NCI-H1694 treated with DMSO at 0.1 percent for 48 hours (cell line): ENCODE results near the gene ANKDD1A.

Experiments used
- DNase-seq: peaks from one replicate; lab custom pipeline; 2025; lab: John Stamatoyannopoulos, UW

The ANKDD1A gene

DNA sequence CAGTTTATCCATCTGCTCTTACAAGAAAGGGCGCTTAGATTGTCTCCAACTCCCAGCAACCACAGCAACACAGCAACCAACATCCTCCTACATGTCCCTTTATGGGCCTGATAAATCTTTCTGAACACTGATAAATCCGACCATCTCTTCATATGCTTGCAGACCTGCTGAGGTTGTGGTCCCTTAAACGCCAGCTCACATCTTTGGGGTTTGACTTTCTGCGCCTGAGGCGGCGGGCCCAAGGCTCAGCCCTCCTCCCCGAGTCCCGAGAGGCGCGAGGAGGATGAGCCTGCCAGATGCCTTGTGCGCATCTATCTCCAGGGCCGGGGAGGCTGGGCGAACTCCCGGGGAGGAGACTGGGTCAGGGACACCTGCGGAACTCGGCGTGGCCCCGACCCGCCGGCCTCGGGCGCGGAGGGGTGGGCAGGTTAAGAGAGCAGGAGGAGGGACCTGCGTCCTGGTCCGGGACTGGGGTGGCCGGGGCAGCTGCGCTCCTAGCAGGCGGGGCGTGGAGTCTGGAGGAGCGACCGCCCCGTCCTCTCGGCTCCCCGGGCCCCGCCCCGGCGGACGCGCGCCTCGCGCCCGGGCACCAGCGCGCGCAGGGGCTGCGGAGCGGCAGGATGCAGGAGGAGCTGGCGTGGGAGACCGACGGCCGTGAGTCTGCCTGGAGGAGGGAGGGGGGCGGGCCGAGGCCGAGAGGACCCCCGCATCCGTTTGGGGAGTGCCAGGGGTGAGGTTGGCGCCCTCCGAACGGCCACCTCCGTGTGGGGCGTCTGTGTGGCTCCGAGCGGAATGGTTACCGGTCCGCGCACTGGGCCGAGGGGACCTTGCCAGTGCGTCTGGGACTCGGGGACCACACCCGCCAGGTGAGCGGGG is at the start of gene ANKDD1A:
TSS of gene ANKDD1A (plus strand) at position 592 of the 876 bp plus-strand sequence. CDS start at position 621, 29 bp downstream.
- peak; percentile 44 for DNase-seq

DNA sequence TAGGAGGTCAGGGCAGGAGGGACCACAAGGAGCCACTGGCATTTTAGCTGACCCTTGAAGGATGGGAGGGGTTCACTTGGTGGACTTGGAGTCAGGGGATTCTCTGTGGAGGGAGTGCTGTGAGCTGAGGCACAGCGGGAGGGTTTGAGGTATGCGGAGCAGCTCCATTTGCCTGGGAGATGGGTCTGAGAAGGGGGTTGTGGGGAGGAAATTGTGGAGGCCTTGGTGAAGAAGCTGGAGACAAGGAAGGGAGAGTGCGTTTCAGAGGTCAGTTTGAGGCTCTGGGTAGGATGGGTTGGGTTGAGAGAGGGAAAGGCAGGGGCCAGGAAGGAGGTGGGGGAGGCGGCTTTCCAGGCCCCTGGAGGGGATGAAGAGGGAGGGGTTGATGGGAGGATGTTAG is 49.7 kb upstream of the ANKDD1A start:
- no peak for DNase-seq

GRCh38 chr15:64862408-64862807 is 49.3 kb upstream of the ANKDD1A start:
- DNase-seq, result no peak

GRCh38 chr15:64864068-64864467 is 47.6 kb upstream of the ANKDD1A start:
- DNase-seq, result no peak

- DNase-seq, result no peak
Measured at GRCh38 chr15:64865126-64865997, 46.3 kb upstream of the ANKDD1A start.

- no peak for DNase-seq
Measured at GRCh38 chr15:64865998-64866520, 45.6 kb upstream of the ANKDD1A start.

DNA sequence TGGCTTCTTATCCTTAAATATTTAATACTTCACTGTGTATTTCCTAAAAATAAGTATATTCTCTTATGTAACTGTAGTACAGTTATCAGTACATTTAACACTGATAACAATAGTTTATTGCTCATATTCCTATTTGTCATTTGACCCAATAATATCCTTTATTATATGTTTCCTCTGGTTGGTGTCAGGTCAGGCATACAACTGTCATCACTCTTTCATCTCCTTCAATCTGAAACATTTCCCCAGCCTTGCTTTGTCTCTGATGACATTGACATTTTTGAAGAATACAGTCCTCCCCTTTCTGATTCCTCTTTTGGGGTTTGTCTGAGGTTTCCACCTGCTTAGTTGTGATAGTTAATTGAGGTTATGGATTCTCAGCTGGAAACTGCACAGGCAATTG is 42.2 kb upstream of the ANKDD1A start:
- DNase-seq, result no peak

DNA sequence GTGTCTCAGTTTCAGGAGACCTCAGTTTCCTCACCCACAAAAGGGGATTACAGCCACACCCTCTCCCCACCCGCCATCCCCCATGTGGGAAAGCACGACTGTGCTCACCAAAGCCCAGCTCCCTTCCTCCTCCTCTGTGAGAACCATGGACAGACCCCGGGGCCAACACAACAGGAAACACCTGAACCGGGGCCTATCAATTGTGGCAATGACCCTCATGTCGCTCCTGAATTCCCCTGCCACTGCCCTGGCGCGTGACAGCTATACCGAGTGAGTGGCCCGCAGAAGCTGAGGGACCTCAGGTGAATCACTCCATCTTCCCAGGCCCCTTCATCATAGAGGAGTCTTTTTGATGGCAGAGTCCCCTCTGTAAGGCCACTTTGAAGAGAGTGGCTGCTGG is 41.3 kb upstream of the ANKDD1A start:
- no peak for DNase-seq

- DNase-seq, result no peak
Measured at GRCh38 chr15:64875641-64876223, 36.0 kb upstream of the ANKDD1A start.

- no peak for DNase-seq
Measured at GRCh38 chr15:64877435-64877834, 34.3 kb upstream of the ANKDD1A start.

GRCh38 chr15:64878705-64879104 is 33.0 kb upstream of the ANKDD1A start:
- no peak for DNase-seq

DNA sequence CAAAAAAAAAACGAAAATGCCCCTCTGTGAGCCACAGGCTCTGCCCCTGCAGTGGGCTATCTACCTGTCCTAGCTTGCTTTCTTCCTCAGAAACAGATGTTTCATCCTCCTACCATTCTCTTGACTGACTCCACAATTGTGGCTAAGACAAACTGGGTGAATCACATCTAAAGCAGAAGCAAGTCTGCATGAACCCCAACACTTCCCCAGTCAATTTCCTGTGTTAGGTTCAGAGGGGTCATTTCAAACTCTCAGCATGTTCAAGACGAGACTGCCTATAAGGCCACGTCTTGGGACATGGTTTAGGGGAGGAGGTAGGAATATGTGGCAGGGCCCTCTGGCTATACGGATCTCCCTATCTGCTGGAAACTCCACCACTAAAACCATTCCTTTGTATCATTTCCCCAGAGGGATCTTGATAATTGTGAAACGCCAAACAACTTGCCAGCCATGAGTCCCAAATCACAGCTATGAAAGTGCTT is 28.6 kb upstream of the ANKDD1A start:
- no peak for DNase-seq

DNA sequence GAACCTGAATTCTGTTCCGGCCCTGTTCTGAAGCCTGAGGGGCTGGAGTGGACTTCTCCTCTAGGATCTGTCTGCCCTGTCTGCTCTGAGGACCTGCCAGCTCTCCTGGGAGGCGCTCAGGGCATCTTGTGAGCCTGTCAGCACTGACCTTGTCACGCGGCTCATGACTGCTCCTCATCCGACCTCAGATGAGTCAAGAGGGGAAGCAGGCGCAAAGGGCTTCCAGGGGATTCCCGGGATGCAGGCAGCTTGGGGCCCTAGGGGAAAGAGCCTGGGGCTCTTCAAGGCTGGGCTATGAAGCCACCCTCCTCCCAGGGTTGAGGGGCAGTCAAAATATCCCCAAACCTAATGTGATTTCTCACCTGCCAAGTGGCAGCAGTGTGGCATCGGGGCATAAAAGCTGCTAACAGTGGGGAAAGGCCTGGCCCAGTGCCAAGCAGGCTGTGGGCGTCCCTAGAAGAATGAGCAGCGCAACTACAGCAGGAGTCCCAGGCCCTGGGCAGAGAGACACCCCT is 27.6 kb upstream of the ANKDD1A start:
- DNase-seq, result peak; percentile 1

GRCh38 chr15:64884679-64885078 is 27.0 kb upstream of the ANKDD1A start:
- no peak for DNase-seq

- DNase-seq, result no peak
Measured at GRCh38 chr15:64888336-64888735, 23.4 kb upstream of the ANKDD1A start.

DNA sequence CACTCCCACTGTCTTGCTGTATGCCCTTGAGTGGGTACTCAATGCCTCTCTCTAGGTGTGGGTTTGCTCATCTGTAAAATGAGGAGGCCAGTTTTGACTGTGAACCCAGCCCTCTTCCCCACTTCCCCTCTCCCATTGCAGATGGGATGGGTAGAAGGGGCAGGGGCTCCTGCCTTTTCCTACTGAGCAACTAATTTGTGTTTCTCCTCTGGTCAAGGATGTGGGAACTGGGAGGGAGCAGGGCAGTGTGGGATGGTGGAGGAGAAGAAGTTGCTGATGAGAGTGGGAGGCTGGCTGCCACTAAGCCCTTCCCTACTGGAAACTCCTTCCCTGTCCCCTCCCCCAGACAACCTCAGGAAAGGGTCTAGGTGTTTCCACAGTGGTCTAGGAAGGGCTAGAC is 20.1 kb upstream of the ANKDD1A start:
- DNase-seq, result no peak

GRCh38 chr15:64892847-64893403 is 18.8 kb upstream of the ANKDD1A start:
- DNase-seq, result no peak

- peak; percentile 3 for DNase-seq
Measured at GRCh38 chr15:64893481-64894394, 18.0 kb upstream of the ANKDD1A start.

DNA sequence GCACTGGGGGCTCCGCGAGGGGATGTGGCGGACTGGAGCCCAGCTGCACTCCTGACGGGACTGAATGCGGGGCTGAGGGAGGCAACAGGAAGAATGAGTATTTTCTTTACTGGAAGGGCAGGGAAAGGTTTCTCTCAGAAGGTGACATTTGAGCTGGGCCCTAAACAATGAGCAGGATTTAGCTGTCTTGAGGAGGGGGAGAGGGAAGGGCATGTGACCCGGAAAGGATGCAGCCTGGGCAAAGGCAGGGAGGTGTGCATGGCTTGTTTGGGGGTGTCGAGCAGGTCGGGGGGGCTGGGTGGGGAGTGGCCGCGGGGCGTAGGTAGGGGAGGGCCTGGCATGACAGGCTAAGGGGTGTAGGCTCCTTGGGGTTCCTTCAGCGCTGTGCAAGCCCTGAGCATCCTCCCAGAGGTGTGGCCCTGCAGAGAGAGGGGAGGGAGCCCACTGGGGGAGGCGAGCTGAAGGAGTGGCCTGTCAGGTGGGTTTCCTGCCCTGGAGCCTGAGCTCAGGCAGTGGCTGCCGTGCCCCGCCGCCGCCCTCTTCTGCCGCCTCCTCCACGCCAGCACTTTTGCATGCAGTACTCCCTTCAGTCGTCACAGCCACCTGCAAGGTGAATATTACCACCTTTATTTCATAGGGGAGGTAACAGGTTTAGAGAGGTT is 17.2 kb upstream of the ANKDD1A start:
- no peak for DNase-seq
